Ramos (cell line): ENCODE results near the gene FAM98C.
"Not testable (repeated sequence)": the region's sequence is repeated elsewhere in the genome, so short reads cannot be mapped to it uniquely, and the experiment has no call there.

Experiments
- in situ Hi-C: fragments of 300-500 bp; cut with MboI; formaldehyde crosslinking; loops from one replicate; pipeline ENCODE4 v1.14.3; 2022; ENCODE audit warnings: low sequenced_read_pairs; ENCODE audit not compliant: unreplicated experiment

FAM98C gene

GRCh38 chr19:38402967-38403674, at the start of gene FAM98C:
Gene FAM98C (plus strand): TSS chr19:38403093. CDS start chr19:38403154, 61 bp downstream.
- in situ Hi-C loops, result loop anchor here (25.0 kb wide), 1 partner anchor 534 kb away; the partner anchor contains the start of genes MRPS12 and SARS2

GRCh38 chr19:38355728-38356725, 46.9 kb upstream of the FAM98C start:
- in situ Hi-C loops, result no loop called here

DNA sequence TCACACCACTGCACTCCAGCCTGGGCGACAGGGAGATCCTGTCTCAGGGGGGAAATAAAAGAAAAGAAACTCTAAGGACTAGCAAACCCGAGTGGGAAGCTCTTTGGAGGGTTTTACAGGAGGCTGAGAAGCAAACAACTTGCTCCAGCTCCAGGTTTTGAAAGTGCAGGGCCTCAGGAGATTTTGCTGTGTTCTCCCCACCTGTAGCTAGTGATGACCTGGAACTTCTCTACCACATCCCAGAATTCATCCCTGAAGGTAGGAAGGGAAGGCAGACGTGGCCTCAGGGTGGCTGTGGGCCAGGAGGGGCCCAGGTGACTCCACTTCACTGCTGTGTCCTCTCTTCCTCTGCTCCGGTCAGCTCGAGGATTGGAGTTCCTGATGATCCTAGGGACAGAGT, 44.8 kb upstream of the FAM98C start:
- in situ Hi-C loops, result no loop called here

DNA sequence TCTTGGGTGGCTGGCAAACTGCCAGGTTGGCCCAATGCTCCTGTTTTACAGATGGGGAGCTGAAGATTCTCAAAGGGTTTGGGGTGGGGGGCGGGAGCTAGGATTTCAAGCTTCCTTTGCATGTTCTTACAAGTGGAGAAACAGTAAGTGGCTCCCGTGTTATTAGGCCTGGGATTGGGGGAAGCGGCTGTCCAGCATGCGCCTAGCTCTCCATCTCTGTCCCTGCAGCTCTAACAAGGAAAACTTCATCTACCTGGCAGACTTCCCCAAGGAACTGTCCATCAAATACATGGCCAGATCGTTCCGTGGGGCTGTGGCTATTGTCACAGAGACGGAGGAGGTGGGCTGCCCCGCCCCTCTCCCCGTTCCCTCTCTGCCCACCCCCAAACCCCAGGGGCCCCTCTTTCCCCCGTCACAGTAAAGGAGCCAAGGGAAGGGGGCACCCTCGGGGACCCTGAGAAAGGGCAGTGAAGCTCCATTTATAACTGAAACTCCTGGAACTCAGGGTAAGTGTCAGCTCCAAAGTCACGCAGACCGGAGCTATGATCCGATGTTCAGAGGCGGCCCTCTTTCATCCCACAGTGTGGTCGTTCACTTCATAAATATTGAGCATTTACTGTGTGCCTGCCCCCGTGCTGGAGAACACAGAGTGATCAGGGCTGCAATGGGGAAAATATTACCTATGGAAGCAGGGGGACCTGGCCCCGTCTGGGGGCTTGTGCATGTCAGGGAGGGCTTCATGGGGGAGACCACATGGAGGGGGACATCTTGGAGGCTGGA, 43.5 kb upstream of the FAM98C start:
- in situ Hi-C loops, result no loop called here

DNA sequence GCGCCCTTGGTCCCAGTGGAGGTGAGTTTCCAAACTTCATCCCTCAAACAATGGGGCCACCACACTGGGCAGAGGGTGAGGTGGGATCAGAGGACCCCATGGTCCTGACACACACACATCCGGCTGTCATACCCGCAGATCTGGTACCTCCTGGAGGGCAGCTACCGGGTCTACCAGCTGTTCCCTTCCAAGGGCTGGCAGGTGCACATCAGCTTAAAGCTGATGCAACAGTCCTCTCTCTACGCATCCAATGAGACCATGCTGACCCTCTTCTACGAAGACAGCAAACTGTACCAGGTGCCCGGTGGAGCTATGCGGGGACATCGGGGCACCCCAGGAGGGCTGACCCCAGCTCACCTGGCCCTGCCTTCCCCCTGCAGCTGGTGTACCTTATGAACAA, 42.5 kb upstream of the FAM98C start:
- in situ Hi-C loops, result no loop called here

- in situ Hi-C loops, result no loop called here
These were observed 41.9 kb upstream of the FAM98C start for GRCh38 chr19:38360839-38361631.

- in situ Hi-C loops, result no loop called here
These were observed 41.2 kb upstream of the FAM98C start for GRCh38 chr19:38361633-38362075.

- in situ Hi-C loops, result no loop called here
These were observed 40.6 kb upstream of the FAM98C start for GRCh38 chr19:38362076-38362945.

DNA sequence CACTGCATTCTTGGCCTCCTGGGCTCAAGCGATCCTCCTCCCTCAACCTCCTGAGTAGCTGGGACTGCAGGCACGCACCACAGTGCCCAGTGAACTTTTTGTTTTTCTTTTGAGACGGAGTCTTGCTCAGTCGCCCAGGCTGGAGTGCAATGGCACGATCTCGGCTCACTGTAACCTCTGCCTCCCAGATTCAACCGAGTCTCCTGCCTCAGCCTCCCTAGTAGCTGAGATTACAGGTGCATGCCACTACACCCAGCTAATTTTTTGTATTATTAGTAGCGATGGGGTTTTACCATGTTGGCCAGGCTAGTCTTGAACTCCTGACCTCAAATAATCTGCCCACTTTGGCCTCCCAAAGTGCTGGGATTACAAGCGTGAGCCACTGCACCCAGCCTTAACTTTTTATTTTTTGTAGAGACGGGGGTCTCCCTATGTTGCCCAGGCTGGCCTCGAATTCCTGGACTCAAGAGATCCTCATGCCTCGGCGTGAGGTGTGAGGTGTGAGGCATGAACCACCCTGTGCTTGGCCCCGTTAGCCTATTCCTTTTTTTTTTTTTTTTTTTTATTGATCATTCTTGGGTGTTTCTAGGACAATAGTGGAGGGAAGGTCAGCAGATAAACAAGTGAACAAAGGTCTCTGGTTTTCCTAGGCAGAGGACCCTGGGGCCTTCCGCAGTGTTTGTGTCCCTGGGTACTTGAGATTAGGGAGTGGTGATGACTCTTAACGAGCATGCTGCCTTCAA, 39.8 kb upstream of the FAM98C start:
- in situ Hi-C loops, result not testable (repeated sequence)

DNA sequence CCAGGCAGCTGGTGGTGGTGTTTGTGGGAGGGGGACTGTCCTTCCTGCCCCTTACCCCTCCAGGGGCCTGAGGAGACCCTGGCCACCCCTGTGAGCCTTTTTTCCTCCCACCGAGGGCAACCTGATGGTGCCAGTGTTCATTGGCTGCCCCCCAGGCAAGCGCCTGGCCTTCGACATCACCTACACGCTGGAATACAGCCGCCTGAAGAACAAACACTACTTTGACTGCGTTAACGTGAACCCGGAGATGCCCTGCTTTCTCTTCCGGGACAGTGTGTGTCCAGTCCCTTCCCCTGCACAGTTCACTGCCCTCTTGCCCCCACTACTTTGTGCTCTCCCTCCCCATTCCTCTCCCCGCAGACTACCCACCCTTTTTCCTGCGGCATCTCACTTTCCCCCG, 35.9 kb upstream of the FAM98C start:
- in situ Hi-C loops, result no loop called here

DNA sequence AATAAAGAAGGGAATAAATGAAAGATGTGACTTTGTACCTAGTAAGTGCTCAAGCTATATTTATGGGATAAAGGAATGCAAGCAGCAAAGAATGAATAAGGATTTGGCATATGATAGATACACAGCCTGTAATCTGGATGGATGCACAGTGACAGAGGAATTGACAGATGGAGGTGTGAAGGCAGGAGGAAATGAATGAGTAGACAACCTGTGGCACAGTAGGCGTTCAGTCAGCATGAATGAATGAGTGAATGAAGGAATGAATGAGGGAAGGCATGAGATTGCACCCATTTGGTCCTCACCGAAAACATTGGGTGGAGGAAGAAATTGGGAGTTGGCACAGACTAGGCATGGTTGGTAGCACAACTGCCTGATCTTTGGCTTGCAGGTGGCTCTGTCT, 33.3 kb upstream of the FAM98C start:
- in situ Hi-C loops, result no loop called here

GRCh38 chr19:38370299-38370698, 32.6 kb upstream of the FAM98C start:
- in situ Hi-C loops, result no loop called here

DNA sequence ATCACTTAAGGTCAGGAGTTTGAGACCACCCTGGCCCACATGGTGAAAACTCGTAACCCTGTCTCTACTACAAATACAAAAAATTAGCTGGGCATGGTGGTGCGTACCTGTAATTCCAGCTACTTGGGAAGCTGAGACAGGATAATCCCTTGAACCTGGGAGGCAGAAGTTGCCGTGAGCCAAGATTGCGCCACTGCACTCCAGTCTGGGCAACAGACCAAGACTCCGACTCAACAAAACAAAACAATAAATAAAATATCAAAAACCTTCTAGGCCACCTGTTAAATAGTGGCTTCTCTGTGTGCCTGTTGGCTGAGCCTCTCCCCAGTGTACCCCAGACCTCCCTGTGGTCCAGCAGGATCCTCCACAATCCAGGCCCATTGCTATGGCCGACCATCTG, 31.8 kb upstream of the FAM98C start:
- in situ Hi-C loops, result no loop called here

- in situ Hi-C loops, result no loop called here
These were observed 29.0 kb upstream of the FAM98C start for GRCh38 chr19:38373907-38374331.

DNA sequence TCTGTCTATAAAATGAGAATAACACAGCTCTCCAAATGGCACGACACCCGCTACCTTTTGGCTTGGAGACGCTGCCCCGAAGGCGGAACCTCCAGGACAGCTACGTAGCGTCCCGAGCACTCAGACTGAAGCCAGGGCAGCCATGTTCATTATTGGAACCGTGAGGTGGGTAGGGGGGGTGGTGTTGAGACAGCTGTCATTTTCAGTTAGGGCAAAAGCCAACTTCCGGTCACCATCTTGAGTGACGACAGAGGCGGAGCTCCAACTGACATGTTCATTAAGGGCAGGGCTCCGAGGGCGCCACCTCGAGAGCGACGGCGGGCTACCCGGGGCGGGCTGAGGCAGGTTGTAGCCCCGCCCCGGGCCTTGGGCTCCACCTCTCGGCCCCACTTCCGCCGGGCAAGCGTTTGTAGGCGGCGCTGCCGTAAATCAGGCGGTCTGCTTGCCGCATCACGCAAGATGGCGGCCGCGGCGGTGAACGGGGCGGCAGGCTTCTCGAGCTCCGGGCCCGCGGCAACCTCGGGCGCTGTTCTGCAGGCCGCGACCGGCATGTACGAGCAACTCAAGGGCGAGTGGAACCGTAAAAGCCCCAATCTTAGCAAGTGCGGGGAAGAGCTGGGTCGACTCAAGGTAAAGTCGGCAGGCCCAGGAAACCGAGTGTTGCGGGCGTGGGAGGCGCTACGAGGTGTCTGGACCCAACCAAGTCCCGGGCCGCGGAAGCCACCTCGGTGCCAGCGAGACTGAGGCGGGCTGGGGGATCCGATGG, 28.4 kb upstream of the FAM98C start, which contains the start of gene PSMD8:
TSS of gene PSMD8 (plus strand) at position 240 of the 766 bp plus-strand sequence. CDS start at position 271, 31 bp downstream.
- in situ Hi-C loops, result no loop called here

DNA sequence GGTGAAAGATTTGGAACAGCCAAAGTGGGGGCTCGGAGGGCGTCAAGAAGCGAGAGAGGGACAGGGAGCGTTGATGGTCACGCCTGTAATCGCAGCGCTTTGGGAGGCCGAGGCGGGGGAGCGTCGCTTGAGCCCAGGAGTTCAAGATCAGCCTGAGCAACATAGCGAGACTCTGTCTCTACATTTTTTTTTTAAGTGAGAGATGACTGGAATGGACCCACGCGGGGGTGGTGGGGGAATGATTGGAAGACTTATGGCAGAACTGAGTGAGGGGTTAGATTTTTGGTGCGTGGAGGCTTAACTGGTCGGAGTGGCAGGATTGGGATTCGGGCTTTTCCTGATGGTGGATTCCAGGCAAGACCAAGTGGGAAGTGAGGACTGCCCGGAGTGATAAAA, 27.8 kb upstream of the FAM98C start:
- in situ Hi-C loops, result no loop called here

GRCh38 chr19:38375748-38376147, 27.1 kb upstream of the FAM98C start:
- in situ Hi-C loops, result no loop called here
